ENCODE results near the gene SDC1. TPM values are rescaled to one million over a fixed set of nuclear protein-coding genes. Genes with fewer than 3 reads are reported as not detected.

SDC1 gene
- total RNA-seq, 4 donors from 2014 or later, result 21.9 to 28.0 (median 24.7) TPM

- no peaks in the 10 kb centered on the region for H3K36me3 ChIP-seq
- DNase-seq, result no peak
- no peaks in the 10 kb centered on the region for H3K9me3 ChIP-seq
- intact Hi-C loops (cut with DNase I), result no loop called here
- H3K27ac ChIP-seq, result peak overlapping the region in 1 of 3 donors; percentile 73
- no peaks in the 10 kb centered on the region for H3K27me3 ChIP-seq
- 73 to 91% methylated on average over 4 to 8 of the region's 11 CpGs for WGBS, 2 donors
- peaks cover 19 to 46% of the 10 kb centered on the region in 2 donors for H3K4me1 ChIP-seq
- TF ChIP-seq CTCF (IDR thresholded peaks at IDR 0.05) (no peak), POLR2A (IDR thresholded peaks at IDR 0.05) (no peak)
- H3K4me3 ChIP-seq (replicated peaks in 1 of 3), result no peak overlapping the region
These were observed 12.5 kb downstream of the SDC1 start for GRCh38 chr2:20212459-20212870.

GRCh38 chr2:20211860-20212458, 13.0 kb downstream of the SDC1 start:
- DNase-seq, result no peak
- Histone ChIP-seq H3K36me3 (no peaks in the 10 kb centered on the region), H3K4me1 (peaks cover 19 to 48% of the 10 kb centered on the region in 2 donors), H3K27me3 (no peaks in the 10 kb centered on the region), H3K27ac (peak overlapping the region in 1 of 3 donors; percentile 73), H3K9me3 (no peaks in the 10 kb centered on the region), H3K4me3 (replicated peaks in 1 of 3) (no peak overlapping the region)
- intact Hi-C loops (cut with DNase I), result no loop called here
- TF ChIP-seq CTCF (IDR thresholded peaks at IDR 0.05) (no peak), POLR2A (IDR thresholded peaks at IDR 0.05) (no peak)
- WGBS, 2 donors, result 85 to 86% methylated on average over 8 to 14 of the region's 14 CpGs

- TF ChIP-seq POLR2A (IDR thresholded peaks at IDR 0.05), result no peak
- TF ChIP-seq CTCF (IDR thresholded peaks at IDR 0.05), result no peak
- intact Hi-C loops (cut with DNase I), result no loop called here
- DNase-seq, result no peak
- H3K4me1 ChIP-seq, result peaks cover 19 to 53% of the 10 kb centered on the region in 2 donors
- no peaks in the 10 kb centered on the region for H3K27me3 ChIP-seq
- H3K4me3 ChIP-seq (replicated peaks in 1 of 3), result no peak overlapping the region
- 86 to 89% methylated on average over 11 to 12 of the region's 12 CpGs for WGBS, 2 donors
- no peaks in the 10 kb centered on the region for H3K9me3 ChIP-seq
- no peak overlapping the region for H3K27ac ChIP-seq
- no peaks in the 10 kb centered on the region for H3K36me3 ChIP-seq
These were observed 13.5 kb downstream of the SDC1 start for GRCh38 chr2:20211420-20211819.

- Histone ChIP-seq H3K4me3 (replicated peaks in 1 of 3) (no peak overlapping the region), H3K27me3 (no peaks in the 10 kb centered on the region), H3K27ac (no peak overlapping the region), H3K9me3 (no peaks in the 10 kb centered on the region), H3K36me3 (no peaks in the 10 kb centered on the region), H3K4me1 (peaks cover 19 to 63% of the 10 kb centered on the region in 2 donors)
- WGBS, 2 donors, result 89 to 96% methylated on average over 4 to 5 of the region's 8 CpGs
- no peak for TF ChIP-seq POLR2A (IDR thresholded peaks at IDR 0.05)
- no peak for TF ChIP-seq CTCF (IDR thresholded peaks at IDR 0.05)
- no peak for DNase-seq
- intact Hi-C loops (cut with DNase I), result no loop called here
These were observed 14.5 kb downstream of the SDC1 start for GRCh38 chr2:20210462-20210861.

GRCh38 chr2:20209373-20210109, 15.4 kb downstream of the SDC1 start:
- Histone ChIP-seq H3K9me3 (no peaks in the 10 kb centered on the region), H3K27ac (no peak overlapping the region), H3K4me3 (replicated peaks in 1 of 3) (no peak overlapping the region), H3K4me1 (peaks cover 19 to 59% of the 10 kb centered on the region in 2 donors), H3K27me3 (no peaks in the 10 kb centered on the region), H3K36me3 (no peaks in the 10 kb centered on the region)
- DNase-seq, result no peak
- TF ChIP-seq POLR2A (IDR thresholded peaks at IDR 0.05), result no peak
- no peak for TF ChIP-seq CTCF (IDR thresholded peaks at IDR 0.05)
- intact Hi-C loops (cut with DNase I), result no loop called here
- WGBS, 2 donors, result 90 to 93% methylated on average over 18 to 21 of the region's 21 CpGs

All from thyroid gland (tissue), 4 donors.